ENCODE results near the gene GNAS. TPM values are rescaled to one million over a fixed set of nuclear protein-coding genes. Genes with fewer than 3 reads are reported as not detected.

Gene GNAS
- total RNA-seq, 2 donors from 2014 or later = 462 to 623 TPM

DNA sequence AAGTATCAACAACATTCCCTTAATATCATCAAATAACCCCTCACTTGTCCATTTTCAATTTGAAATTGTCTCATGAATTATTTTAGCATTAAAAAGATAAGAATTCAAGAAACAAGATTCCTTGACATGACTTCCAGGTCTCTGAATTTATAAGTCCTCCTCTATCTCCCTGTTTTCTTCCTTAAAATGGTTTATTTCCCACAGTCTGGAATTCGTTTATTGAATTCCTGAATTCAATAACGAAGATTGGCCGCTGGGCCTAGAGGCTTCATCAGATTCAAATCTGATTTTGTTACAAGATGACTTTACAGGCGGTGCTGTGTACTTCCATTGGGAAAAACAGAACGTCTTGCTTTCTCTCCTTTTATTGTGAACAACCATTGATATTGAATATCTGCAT lies 79.7 kb downstream of the GNAS start:
- Histone ChIP-seq H3K36me3 (replicated peaks in 1 of 2; ENCODE audit: insufficient read depth in 1 of 2, low read depth in 2 of 2) (no peaks in the 10 kb centered on the region), H3K27ac (no peak overlapping the region), H3K4me3 (no peak overlapping the region), H3K27me3 (no peaks in the 10 kb centered on the region), H3K9me3 (no peaks in the 10 kb centered on the region), H3K4me1 (no peaks in the 10 kb centered on the region)
- intact Hi-C loops (cut with DNase I) = no loop called here
- ATAC-seq = no peak
- TF ChIP-seq, protein P1, sequence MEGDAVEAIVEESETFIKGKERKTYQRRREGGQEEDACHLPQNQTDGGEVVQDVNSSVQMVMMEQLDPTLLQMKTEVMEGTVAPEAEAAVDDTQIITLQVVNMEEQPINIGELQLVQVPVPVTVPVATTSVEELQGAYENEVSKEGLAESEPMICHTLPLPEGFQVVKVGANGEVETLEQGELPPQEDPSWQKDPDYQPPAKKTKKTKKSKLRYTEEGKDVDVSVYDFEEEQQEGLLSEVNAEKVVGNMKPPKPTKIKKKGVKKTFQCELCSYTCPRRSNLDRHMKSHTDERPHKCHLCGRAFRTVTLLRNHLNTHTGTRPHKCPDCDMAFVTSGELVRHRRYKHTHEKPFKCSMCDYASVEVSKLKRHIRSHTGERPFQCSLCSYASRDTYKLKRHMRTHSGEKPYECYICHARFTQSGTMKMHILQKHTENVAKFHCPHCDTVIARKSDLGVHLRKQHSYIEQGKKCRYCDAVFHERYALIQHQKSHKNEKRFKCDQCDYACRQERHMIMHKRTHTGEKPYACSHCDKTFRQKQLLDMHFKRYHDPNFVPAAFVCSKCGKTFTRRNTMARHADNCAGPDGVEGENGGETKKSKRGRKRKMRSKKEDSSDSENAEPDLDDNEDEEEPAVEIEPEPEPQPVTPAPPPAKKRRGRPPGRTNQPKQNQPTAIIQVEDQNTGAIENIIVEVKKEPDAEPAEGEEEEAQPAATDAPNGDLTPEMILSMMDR (IDR thresholded peaks at IDR 0.05) = no peak
- TF ChIP-seq POLR2A (IDR thresholded peaks at IDR 0.05) = no peak
- 78 to 82% methylated on average over 5 of the region's 5 CpGs for WGBS, 2 donors
- DNase-seq = no peak

DNA sequence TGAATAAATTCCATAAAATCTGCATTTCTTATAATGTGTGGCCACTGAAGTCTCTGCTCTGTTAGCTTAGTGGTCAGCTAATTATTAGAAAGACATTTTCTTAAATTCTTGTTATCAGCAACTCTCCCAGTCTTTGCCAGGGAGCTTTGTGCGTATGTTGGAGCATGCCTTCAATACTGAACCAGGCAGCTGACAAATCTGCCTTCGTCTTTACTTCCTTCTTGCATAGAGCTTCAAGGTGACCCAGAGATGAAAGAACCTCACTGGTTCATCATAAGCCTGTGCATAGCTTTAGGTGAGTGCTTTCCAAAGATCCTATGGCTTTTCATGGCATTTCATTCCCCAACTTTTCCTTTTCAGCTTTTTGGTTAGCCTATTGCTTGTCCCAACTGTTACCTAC lies 85.6 kb downstream of the GNAS start:
- DNase-seq = no peak
- no peaks in the 10 kb centered on the region for H3K36me3 ChIP-seq (replicated peaks in 1 of 2; ENCODE audit: insufficient read depth in 1 of 2, low read depth in 2 of 2)
- H3K4me1 ChIP-seq = no peaks in the 10 kb centered on the region
- no peak for TF ChIP-seq POLR2A (IDR thresholded peaks at IDR 0.05)
- TF ChIP-seq, protein P1 (IDR thresholded peaks at IDR 0.05) = no peak
- no peak overlapping the region for H3K27ac ChIP-seq
- ATAC-seq = no peak
- WGBS, 2 donors = 79 to 81% methylated on average over 2 of the region's 2 CpGs
- H3K27me3 ChIP-seq = no peaks in the 10 kb centered on the region
- no peak overlapping the region for H3K4me3 ChIP-seq
- no peaks in the 10 kb centered on the region for H3K9me3 ChIP-seq
- intact Hi-C loops (cut with DNase I) = no loop called here

DNA sequence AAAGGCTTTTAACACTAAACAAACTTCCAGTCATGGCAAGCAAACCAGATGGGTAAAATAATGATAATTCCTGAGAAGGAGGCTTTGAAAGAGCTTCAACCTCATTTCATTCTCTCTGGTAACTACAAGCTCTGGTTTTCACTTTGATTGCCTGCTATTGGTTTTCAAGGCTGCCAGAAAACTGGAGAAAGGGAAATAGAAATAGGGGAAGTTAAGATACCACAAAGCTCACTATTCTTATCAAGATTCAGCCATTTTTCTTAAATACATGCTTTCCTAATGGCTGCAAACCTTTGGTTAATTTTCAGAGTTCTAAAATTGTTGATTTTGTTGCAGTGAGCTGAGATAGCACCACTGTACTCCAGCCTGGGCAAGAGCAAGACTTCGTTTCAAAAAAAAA lies 86.0 kb downstream of the GNAS start:
- no peaks in the 10 kb centered on the region for H3K27me3 ChIP-seq
- WGBS, 2 donors = 28 to 58% methylated on average over 1 of the region's 1 CpG
- H3K27ac ChIP-seq = no peak overlapping the region
- TF ChIP-seq, protein P1 (IDR thresholded peaks at IDR 0.05) = no peak
- TF ChIP-seq POLR2A (IDR thresholded peaks at IDR 0.05) = no peak
- intact Hi-C loops (cut with DNase I) = no loop called here
- no peaks in the 10 kb centered on the region for H3K9me3 ChIP-seq
- no peak for DNase-seq
- no peak for ATAC-seq
- no peaks in the 10 kb centered on the region for H3K4me1 ChIP-seq
- H3K4me3 ChIP-seq = no peak overlapping the region
- no peaks in the 10 kb centered on the region for H3K36me3 ChIP-seq (replicated peaks in 1 of 2; ENCODE audit: insufficient read depth in 1 of 2, low read depth in 2 of 2)

DNA sequence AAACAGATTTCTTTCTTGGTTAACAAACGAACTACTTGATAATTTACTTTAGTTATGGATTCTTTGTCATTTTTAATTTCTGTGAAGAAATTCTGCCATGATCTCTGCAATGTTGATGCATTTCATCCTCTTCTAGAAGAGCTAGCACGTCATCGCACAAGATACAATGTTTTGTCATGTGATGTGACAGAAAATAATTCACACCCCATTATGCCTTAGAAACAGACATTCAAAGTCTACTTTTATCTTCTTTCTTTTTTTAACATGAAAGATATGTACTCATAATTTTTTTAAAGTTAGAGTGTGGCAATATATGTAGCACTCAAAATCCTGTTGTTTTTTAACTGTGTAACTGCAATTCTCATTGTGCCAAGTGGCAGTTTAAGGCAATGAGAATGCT lies 89.0 kb downstream of the GNAS start:
- intact Hi-C loops (cut with DNase I) = no loop called here
- H3K27ac ChIP-seq = no peak overlapping the region
- H3K4me3 ChIP-seq = no peak overlapping the region
- no peaks in the 10 kb centered on the region for H3K36me3 ChIP-seq (replicated peaks in 1 of 2; ENCODE audit: insufficient read depth in 1 of 2, low read depth in 2 of 2)
- WGBS, 2 donors = 75% methylated on average over 3 of the region's 3 CpGs
- ATAC-seq (no peak), DNase-seq (no peak)
- H3K4me1 ChIP-seq = peaks cover 13% of the 10 kb centered on the region
- no peaks in the 10 kb centered on the region for H3K9me3 ChIP-seq
- H3K27me3 ChIP-seq = no peaks in the 10 kb centered on the region
- TF ChIP-seq POLR2A (IDR thresholded peaks at IDR 0.05) = no peak

DNA sequence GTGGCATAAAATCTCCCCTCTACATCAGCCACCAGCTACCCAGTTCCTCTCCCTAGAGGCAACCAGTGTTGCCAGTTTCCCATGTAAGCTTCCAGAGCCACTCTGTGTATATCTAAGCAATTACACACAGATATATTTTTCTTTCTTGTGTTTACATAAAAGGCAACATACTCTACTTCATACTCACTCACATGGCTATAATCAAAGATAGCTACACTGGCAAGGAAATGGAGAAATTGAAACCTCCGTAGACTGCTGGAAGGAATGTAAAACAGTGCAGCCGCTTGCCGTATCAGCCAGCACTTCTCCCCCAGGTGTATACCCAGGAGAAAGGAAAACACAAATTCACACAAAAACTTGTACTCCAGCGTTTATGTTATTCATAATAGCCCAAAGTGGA lies 90.0 kb downstream of the GNAS start:
- Histone ChIP-seq H3K27me3 (no peaks in the 10 kb centered on the region), H3K4me1 (peaks cover 13% of the 10 kb centered on the region), H3K9me3 (no peaks in the 10 kb centered on the region), H3K4me3 (no peak overlapping the region), H3K36me3 (replicated peaks in 1 of 2; ENCODE audit: insufficient read depth in 1 of 2, low read depth in 2 of 2) (no peaks in the 10 kb centered on the region), H3K27ac (no peak overlapping the region)
- DNase-seq = no peak
- ATAC-seq = no peak
- no peak for TF ChIP-seq POLR2A (IDR thresholded peaks at IDR 0.05)
- TF ChIP-seq, protein P1 (IDR thresholded peaks at IDR 0.05) = no peak
- 63% methylated on average over 4 of the region's 4 CpGs for WGBS, 2 donors
- intact Hi-C loops (cut with DNase I) = no loop called here
